ENCODE measurements around the gene LCN10.

The LCN10 gene

DNA sequence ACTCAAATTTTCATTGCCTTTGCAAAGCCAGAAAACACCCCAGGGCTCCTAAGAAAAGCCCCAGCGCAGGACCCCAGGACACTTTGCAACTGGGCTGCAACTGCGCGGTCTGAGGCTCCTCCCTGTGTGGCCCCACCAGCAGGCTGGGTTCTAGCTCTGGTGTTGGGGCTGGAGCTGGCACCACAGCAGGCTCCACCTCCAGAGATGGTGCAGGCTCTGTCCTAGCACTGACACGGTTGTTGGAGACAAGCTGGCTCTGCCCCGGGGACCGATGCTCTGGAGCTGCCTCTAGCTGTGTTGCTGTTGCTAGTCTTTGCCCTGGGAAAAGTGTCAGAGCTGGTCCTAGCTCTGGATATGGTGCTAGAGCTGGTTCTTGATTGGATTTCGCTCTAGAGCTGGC lies 13.6 kb downstream of the LCN10 start (continued):
- TF ChIP-seq, protein P1, sequence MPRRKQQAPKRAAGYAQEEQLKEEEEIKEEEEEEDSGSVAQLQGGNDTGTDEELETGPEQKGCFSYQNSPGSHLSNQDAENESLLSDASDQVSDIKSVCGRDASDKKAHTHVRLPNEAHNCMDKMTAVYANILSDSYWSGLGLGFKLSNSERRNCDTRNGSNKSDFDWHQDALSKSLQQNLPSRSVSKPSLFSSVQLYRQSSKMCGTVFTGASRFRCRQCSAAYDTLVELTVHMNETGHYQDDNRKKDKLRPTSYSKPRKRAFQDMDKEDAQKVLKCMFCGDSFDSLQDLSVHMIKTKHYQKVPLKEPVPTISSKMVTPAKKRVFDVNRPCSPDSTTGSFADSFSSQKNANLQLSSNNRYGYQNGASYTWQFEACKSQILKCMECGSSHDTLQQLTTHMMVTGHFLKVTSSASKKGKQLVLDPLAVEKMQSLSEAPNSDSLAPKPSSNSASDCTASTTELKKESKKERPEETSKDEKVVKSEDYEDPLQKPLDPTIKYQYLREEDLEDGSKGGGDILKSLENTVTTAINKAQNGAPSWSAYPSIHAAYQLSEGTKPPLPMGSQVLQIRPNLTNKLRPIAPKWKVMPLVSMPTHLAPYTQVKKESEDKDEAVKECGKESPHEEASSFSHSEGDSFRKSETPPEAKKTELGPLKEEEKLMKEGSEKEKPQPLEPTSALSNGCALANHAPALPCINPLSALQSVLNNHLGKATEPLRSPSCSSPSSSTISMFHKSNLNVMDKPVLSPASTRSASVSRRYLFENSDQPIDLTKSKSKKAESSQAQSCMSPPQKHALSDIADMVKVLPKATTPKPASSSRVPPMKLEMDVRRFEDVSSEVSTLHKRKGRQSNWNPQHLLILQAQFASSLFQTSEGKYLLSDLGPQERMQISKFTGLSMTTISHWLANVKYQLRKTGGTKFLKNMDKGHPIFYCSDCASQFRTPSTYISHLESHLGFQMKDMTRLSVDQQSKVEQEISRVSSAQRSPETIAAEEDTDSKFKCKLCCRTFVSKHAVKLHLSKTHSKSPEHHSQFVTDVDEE (CRISPR knock-in tag; IDR thresholded peaks at IDR 0.05), result no peak
- TF ChIP-seq TOX (CRISPR knock-in tag; IDR thresholded peaks at IDR 0.05; ENCODE audit: borderline replicate concordance) (no peak), SNAI2 (CRISPR knock-in tag; IDR thresholded peaks at IDR 0.05) (no peak), ZFP30 (CRISPR knock-in tag; IDR thresholded peaks at IDR 0.05) (no peak), ZNF8 (CRISPR knock-in tag; IDR thresholded peaks at IDR 0.05) (no peak), ARNTL (CRISPR knock-in tag; IDR thresholded peaks at IDR 0.05; ENCODE audit: borderline replicate concordance, low read depth) (no peak), PPARA (CRISPR knock-in tag; IDR thresholded peaks at IDR 0.05; ENCODE audit: borderline replicate concordance) (no peak)
- TF ChIP-seq, protein P2, sequence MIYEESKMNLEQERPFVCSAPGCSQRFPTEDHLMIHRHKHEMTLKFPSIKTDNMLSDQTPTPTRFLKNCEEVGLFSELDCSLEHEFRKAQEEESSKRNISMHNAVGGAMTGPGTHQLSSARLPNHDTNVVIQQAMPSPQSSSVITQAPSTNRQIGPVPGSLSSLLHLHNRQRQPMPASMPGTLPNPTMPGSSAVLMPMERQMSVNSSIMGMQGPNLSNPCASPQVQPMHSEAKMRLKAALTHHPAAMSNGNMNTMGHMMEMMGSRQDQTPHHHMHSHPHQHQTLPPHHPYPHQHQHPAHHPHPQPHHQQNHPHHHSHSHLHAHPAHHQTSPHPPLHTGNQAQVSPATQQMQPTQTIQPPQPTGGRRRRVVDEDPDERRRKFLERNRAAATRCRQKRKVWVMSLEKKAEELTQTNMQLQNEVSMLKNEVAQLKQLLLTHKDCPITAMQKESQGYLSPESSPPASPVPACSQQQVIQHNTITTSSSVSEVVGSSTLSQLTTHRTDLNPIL (CRISPR knock-in tag; IDR thresholded peaks at IDR 0.05; ENCODE audit: low read depth), result no peak

DNA sequence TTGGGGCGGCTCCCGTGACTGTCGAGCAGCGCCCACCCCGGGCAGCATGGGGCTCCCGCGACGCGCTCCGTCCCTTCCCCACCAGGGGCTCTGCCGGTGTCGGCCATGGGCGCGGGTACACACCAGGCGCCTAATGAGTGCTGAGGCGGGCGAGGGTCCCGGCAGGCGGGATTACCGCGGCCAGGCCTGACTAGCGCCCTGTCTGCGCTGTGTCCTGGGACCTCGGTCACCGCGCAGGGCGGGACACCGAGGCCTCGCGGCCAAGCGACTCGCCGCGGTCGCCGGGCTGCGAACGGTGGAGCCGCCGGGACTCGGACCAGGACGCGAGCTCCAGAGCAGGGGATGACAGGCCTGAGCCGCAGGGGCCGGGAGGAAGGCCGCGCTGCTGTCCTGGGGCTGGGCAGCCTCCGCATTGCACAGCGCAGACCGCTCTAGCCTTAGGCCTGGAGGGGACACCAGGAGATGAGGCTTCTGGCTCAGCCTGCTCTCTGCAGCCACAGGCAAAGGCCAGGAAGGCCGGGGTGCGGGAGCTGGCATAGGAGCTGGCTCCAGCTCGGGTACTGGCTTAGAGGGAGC lies 14.1 kb downstream of the LCN10 start:
- peak; percentile 55 for ATAC-seq
- TF ChIP-seq ZFP3 (CRISPR knock-in tag; IDR thresholded peaks at IDR 0.05) (peak; percentile 88), TCF4 (CRISPR knock-in tag; IDR thresholded peaks at IDR 0.05; ENCODE audit: borderline replicate concordance) (no peak)

DNA sequence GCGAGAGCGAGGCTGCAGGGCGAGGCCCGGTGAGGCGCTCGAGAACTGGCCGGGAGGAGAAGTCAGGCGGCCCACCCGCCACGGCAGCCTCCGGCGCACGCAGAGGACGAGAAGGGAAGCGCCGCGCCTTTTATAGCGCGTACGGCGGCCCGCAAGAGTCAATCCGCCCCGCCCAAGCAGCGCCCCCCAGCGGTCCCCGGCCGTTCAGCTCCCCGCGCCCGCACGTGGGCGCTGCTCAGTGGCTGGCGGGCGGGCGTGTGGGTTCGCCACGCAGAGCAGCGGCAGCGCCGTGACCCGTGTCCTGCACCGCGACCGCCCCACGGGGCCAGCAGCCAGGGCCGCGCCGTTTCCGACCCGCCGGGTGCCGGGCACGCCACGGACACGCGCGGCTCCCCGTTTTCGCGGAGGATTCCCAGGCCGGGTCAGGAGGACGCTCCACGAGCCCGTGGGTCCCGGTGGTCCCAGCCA lies 14.6 kb downstream of the LCN10 start:
- peak; percentile 61 for ATAC-seq
- TF ChIP-seq ZNF8 (CRISPR knock-in tag; IDR thresholded peaks at IDR 0.05) (no peak), ZFP3 (CRISPR knock-in tag; IDR thresholded peaks at IDR 0.05) (no peak), TCF4 (CRISPR knock-in tag; IDR thresholded peaks at IDR 0.05; ENCODE audit: borderline replicate concordance) (no peak), ESRRG (CRISPR knock-in tag; IDR thresholded peaks at IDR 0.05) (no peak), TOX (CRISPR knock-in tag; IDR thresholded peaks at IDR 0.05; ENCODE audit: borderline replicate concordance) (no peak), PPARA (CRISPR knock-in tag; IDR thresholded peaks at IDR 0.05; ENCODE audit: borderline replicate concordance) (no peak), CSDC2 (CRISPR knock-in tag; IDR thresholded peaks at IDR 0.05) (no peak), GLIS3 (CRISPR knock-in tag; IDR thresholded peaks at IDR 0.05) (0 out of 2 replicates have a peak, but pooled peaks have one; percentile 18), ZFP30 (CRISPR knock-in tag; IDR thresholded peaks at IDR 0.05) (no peak), SNAI2 (CRISPR knock-in tag; IDR thresholded peaks at IDR 0.05) (no peak), RARB (CRISPR knock-in tag; IDR thresholded peaks at IDR 0.05) (no peak), BACH2 (CRISPR knock-in tag; IDR thresholded peaks at IDR 0.05; ENCODE audit: borderline replicate concordance) (no peak), OSR1 (CRISPR knock-in tag; IDR thresholded peaks at IDR 0.05) (no peak)
- TF ChIP-seq, protein P2 (CRISPR knock-in tag; IDR thresholded peaks at IDR 0.05; ENCODE audit: low read depth), result no peak
- TF ChIP-seq, protein P1 (CRISPR knock-in tag; IDR thresholded peaks at IDR 0.05), result peak; percentile 23; the same call in 1 of the 2 replicates
- TF ChIP-seq, protein P3, sequence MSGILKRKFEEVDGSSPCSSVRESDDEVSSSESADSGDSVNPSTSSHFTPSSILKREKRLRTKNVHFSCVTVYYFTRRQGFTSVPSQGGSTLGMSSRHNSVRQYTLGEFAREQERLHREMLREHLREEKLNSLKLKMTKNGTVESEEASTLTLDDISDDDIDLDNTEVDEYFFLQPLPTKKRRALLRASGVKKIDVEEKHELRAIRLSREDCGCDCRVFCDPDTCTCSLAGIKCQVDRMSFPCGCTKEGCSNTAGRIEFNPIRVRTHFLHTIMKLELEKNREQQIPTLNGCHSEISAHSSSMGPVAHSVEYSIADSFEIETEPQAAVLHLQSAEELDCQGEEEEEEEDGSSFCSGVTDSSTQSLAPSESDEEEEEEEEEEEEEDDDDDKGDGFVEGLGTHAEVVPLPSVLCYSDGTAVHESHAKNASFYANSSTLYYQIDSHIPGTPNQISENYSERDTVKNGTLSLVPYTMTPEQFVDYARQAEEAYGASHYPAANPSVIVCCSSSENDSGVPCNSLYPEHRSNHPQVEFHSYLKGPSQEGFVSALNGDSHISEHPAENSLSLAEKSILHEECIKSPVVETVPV (CRISPR knock-in tag; IDR thresholded peaks at IDR 0.05), result no peak
- TF ChIP-seq, protein P4, sequence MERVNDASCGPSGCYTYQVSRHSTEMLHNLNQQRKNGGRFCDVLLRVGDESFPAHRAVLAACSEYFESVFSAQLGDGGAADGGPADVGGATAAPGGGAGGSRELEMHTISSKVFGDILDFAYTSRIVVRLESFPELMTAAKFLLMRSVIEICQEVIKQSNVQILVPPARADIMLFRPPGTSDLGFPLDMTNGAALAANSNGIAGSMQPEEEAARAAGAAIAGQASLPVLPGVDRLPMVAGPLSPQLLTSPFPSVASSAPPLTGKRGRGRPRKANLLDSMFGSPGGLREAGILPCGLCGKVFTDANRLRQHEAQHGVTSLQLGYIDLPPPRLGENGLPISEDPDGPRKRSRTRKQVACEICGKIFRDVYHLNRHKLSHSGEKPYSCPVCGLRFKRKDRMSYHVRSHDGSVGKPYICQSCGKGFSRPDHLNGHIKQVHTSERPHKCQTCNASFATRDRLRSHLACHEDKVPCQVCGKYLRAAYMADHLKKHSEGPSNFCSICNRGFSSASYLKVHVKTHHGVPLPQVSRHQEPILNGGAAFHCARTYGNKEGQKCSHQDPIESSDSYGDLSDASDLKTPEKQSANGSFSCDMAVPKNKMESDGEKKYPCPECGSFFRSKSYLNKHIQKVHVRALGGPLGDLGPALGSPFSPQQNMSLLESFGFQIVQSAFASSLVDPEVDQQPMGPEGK (CRISPR knock-in tag; IDR thresholded peaks at IDR 0.05; ENCODE audit: borderline replicate concordance), result 0 out of 2 replicates have a peak, but pooled peaks have one; percentile 58
